OCI-LY7 (cell line): ENCODE results near the gene BAHCC1. TPM values are rescaled to one million over a fixed set of nuclear protein-coding genes. Genes with fewer than 3 reads are reported as not detected.

ENCODE experiments used
- BruUV-seq: library from RNA; stranded (reverse); fragments of 400-500 nt; replicated peaks from 2 replicates; lab custom pipeline; 2021; lab: Mats Ljungman, UMichigan
- CTCF ChIA-PET: fragments of 300-600 bp; sonication (Branson Sonifier 250); formaldehyde crosslinking; loops from one replicate; lab custom pipeline; 2022; ENCODE audit warnings: antibody characterized with exemption; ENCODE audit not compliant: unreplicated experiment; lab: Charles Lee
- POLR2A ChIA-PET: fragments of 300-600 bp; sonication (Branson Sonifier 250); formaldehyde crosslinking; loops from one replicate; lab custom pipeline; 2022; ENCODE audit warnings: antibody characterized with exemption; lab: Charles Lee
- DNase-seq: peaks from one replicate; pipeline ENCODE4 v3.0.0-alpha.2; 2015; ENCODE audit warnings: low spot score
- H2AFZ ChIP-seq: fragments of 200-600 bp; sonication (generic), shearing (Covaris generic); 2 replicates; pipeline ENCODE4 v1.6.1; 2014; ENCODE audit warnings: mild to moderate bottlenecking, antibody characterized with exemption, low read length, moderate library complexity
- H3K27ac ChIP-seq: fragments of 200-600 bp; sonication (generic); 2 replicates; pipeline ENCODE4 v1.5.1; 2014; ENCODE audit warnings: mixed run types, low read depth, mild to moderate bottlenecking, moderate library complexity, low read length, inconsistent platforms; ENCODE audit not compliant: poor library complexity, severe bottlenecking
- H3K36me3 ChIP-seq: fragments of 200-600 bp; sonication (generic); 2 replicates; pipeline ENCODE4 v1.6.1; 2014; ENCODE audit warnings: mild to moderate bottlenecking, antibody characterized with exemption, low read length, moderate library complexity, mixed read lengths; ENCODE audit not compliant: insufficient read depth
- H3K4me1 ChIP-seq: fragments of 200-600 bp; sonication (generic); 2 replicates; pipeline ENCODE4 v1.5.1; 2014; ENCODE audit warnings: mild to moderate bottlenecking, low read length; ENCODE audit not compliant: insufficient read depth, poor library complexity, severe bottlenecking
- H3K4me2 ChIP-seq: fragments of 200-600 bp; sonication (generic); 2 replicates; pipeline ENCODE4 v1.6.1; 2014; ENCODE audit warnings: mild to moderate bottlenecking, low read length
- H3K4me3 ChIP-seq: fragments of 200-600 bp; sonication (generic); 2 replicates; pipeline ENCODE4 v1.5.1; 2014; ENCODE audit warnings: mild to moderate bottlenecking, low read depth, low read length; ENCODE audit not compliant: poor library complexity, severe bottlenecking
- H3K79me2 ChIP-seq: fragments of 200-600 bp; sonication (generic); 2 replicates; pipeline ENCODE4 v1.6.1; 2016; ENCODE audit warnings: low read depth, mild to moderate bottlenecking, low read length, moderate library complexity, mixed read lengths; ENCODE audit not compliant: insufficient read depth
- H3K9me2 ChIP-seq: fragments of 200-600 bp; sonication (generic); 2 replicates; pipeline ENCODE4 v1.6.1; 2016; ENCODE audit warnings: mild to moderate bottlenecking, low read length, mixed read lengths; ENCODE audit not compliant: insufficient read depth
- H3K9me3 ChIP-seq: fragments of 200-600 bp; sonication (generic); 2 replicates; pipeline ENCODE4 v1.6.1; 2014; ENCODE audit warnings: mild to moderate bottlenecking, mixed run types, low read length, mixed read lengths
- H4K20me1 ChIP-seq: fragments of 200-600 bp; sonication (generic); 2 replicates; pipeline ENCODE4 v1.6.1; 2014; ENCODE audit warnings: mild to moderate bottlenecking, antibody characterized with exemption, low read length, moderate library complexity, mixed read lengths; ENCODE audit not compliant: insufficient read depth
- EZH2phosphoT487 ChIP-seq: fragments of 200-600 bp; sonication (generic); IDR thresholded peaks from 2 replicates; pipeline ENCODE4 v1.6.1; 2018; ENCODE audit warnings: low read depth, borderline replicate concordance, mild to moderate bottlenecking, mixed run types, antibody characterized with exemption, low read length, moderate library complexity, mixed read lengths
- intact Hi-C: fragments of 100-400 bp; cut with micrococcal nuclease; formaldehyde crosslinking; loops from one replicate; pipeline ENCODE4 v1.10.0; 2022; ENCODE audit not compliant: unreplicated experiment
- total RNA-seq, 2 experiments: library from RNA; depleted of rRNA in 1 of 2; stranded (reverse); fragments of >200 nt in 1 of 2; shearing (Covaris generic) in 1 of 2; gene quantifications; 2 replicates each; pipeline ENCODE4 v1.2.3, GENCODE V29; 2014 to 2022
- TF ChIP-seq, protein P1 (sequence below): fragments of 200-600 bp; sonication (generic); conservative IDR thresholded peaks from 2 replicates; pipeline ENCODE4 v1.5.1; 2014; ENCODE audit warnings: mild to moderate bottlenecking, antibody characterized with exemption, low read length, moderate library complexity, mixed read lengths

The BAHCC1 gene
- total RNA-seq, 2 experiments from 2014 or later = 5.2 to 5.5 TPM

DNA sequence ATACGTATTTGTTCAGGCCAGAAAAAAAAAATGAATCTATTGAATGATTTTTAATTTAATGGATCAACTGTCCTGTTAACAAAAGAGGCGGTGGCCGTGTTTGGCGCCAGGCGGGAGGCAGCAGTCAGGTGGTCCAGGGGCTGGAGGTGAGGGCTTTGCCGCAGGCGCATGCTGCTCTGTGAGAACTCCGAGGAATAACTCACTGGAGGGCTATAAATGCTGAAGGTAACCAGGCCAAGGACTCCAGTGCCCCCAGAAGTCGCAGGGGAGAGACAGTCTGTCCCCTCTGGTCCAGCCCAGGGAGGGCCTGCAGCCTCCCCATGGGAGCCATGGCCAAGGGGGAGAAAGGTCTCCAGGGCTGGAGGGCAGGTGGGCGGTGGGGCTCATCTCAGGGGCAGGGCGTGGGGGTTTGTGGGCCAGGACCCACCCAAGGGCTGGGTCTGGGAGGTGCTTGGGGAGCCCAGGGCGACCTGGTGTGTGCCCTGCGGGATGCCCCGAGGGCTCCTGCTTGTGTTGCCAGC is 7.1 kb upstream of the BAHCC1 start:
- CTCF ChIA-PET = no interaction called here
- H4K20me1 ChIP-seq = 0 out of 2 replicates have a peak, but pooled peaks cover 10% of the 10 kb centered on the region
- peaks cover 4% of the 10 kb centered on the region; the same call in 1 of the 2 replicates for H3K79me2 ChIP-seq
- no peak overlapping the region for H3K4me3 ChIP-seq
- no peak for DNase-seq
- TF ChIP-seq, protein P1, sequence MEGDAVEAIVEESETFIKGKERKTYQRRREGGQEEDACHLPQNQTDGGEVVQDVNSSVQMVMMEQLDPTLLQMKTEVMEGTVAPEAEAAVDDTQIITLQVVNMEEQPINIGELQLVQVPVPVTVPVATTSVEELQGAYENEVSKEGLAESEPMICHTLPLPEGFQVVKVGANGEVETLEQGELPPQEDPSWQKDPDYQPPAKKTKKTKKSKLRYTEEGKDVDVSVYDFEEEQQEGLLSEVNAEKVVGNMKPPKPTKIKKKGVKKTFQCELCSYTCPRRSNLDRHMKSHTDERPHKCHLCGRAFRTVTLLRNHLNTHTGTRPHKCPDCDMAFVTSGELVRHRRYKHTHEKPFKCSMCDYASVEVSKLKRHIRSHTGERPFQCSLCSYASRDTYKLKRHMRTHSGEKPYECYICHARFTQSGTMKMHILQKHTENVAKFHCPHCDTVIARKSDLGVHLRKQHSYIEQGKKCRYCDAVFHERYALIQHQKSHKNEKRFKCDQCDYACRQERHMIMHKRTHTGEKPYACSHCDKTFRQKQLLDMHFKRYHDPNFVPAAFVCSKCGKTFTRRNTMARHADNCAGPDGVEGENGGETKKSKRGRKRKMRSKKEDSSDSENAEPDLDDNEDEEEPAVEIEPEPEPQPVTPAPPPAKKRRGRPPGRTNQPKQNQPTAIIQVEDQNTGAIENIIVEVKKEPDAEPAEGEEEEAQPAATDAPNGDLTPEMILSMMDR = no peak
- no peak for TF ChIP-seq EZH2phosphoT487
- BruUV-seq = no TSS peak
- H3K27ac ChIP-seq = no peak overlapping the region
- H3K4me2 ChIP-seq = no peak overlapping the region
- POLR2A ChIA-PET = no interaction called here
- peaks cover 4% of the 10 kb centered on the region; the same call in 1 of the 2 replicates for H3K36me3 ChIP-seq
- H2AFZ ChIP-seq = no peak overlapping the region
- peaks cover 24% of the 10 kb centered on the region for H3K4me1 ChIP-seq
- no peaks in the 10 kb centered on the region for H3K9me2 ChIP-seq
- intact Hi-C loops = no loop called here
- no peaks in the 10 kb centered on the region for H3K9me3 ChIP-seq

DNA sequence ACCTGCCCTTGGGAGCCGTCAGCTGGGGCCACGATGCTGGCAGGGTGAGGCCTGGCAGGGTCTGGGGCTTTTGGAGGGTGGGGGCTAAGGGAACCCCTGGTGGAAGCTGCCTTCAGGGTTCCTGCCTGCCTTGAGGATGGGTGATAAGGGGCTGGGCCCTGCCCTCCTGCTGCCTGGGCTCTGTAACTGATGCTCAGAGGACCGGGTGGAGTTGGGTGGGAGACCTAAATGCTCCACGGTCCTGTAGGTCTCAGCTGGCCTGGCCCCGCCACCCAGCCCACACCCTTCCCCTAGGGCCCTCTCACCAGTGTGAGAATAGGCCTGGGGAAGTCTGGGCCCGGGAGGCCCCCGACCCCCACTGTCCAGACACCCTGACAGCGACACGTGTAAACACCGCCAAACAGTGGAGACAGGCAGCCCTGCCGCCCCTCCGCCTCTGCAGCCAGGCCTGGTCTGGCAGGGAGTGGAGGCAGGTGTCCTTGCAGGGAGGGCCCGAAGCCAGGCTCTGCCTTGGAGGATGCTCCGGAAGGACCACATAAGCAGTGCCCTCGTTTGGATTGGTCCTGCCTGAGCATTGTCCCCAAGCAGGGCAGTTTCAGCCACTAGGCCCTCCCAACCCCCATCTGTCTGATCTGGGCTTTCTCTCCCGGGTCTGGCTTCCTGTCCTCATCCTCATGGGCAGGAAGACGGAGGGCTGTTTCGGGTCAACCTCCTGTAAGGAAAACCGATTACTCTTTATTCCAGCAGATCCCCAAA is 6.5 kb upstream of the BAHCC1 start:
- Histone ChIP-seq H3K36me3 (peaks cover 4% of the 10 kb centered on the region; the same call in 1 of the 2 replicates), H4K20me1 (0 out of 2 replicates have a peak, but pooled peaks cover 10% of the 10 kb centered on the region), H3K4me2 (no peak overlapping the region), H3K9me2 (no peaks in the 10 kb centered on the region), H3K9me3 (no peaks in the 10 kb centered on the region), H3K4me1 (peaks cover 24% of the 10 kb centered on the region), H3K4me3 (no peak overlapping the region), H2AFZ (no peak overlapping the region), H3K27ac (no peak overlapping the region), H3K79me2 (peaks cover 4% of the 10 kb centered on the region; the same call in 1 of the 2 replicates)
- no TSS peak for BruUV-seq
- no peak for DNase-seq
- TF ChIP-seq, protein P1 = no peak
- no peak for TF ChIP-seq EZH2phosphoT487
- POLR2A ChIA-PET = no interaction called here
- CTCF ChIA-PET = no interaction called here
- intact Hi-C loops = no loop called here

DNA sequence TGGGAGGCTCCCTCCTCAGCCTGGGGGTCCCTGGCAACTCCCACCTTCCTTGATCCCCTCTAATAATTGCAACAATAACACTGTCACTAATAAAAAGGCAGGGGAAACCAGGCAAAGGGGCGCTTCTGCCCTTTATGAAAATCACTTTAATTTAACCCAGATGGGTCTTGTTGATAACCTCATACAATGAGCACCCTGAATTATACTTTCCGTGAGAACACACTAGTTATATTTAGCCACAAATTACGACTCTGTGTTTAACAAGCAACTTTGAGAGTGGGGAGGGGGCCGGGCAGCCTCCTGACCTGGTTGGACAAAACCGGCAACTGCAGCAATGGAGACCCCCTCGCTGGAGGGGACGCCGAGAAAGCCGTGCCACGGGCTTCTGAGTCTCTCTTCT is 5.7 kb upstream of the BAHCC1 start:
- Histone ChIP-seq H3K27ac (no peak overlapping the region), H3K36me3 (peaks cover 4% of the 10 kb centered on the region; the same call in 1 of the 2 replicates), H2AFZ (no peak overlapping the region), H3K9me3 (no peaks in the 10 kb centered on the region), H3K4me1 (peaks cover 30% of the 10 kb centered on the region), H3K4me3 (no peak overlapping the region), H3K79me2 (peaks cover 4% of the 10 kb centered on the region; the same call in 1 of the 2 replicates), H3K4me2 (no peak overlapping the region), H3K9me2 (no peaks in the 10 kb centered on the region), H4K20me1 (0 out of 2 replicates have a peak, but pooled peaks cover 10% of the 10 kb centered on the region)
- DNase-seq = no peak
- no peak for TF ChIP-seq EZH2phosphoT487
- TF ChIP-seq, protein P1 = no peak
- no TSS peak for BruUV-seq
- POLR2A ChIA-PET = no interaction called here
- CTCF ChIA-PET = no interaction called here
- intact Hi-C loops = no loop called here
